NCI-H345 treated with DMSO at 0.1 percent for 48 hours (cell line): ENCODE results near the gene IGLON5.

Source experiments
- DNase-seq: peaks from one replicate; lab custom pipeline; 2025; ENCODE audit not compliant: unreplicated experiment; lab: John Stamatoyannopoulos, UW

The IGLON5 gene

GRCh38 chr19:51317376-51317775, 5.9 kb downstream of the IGLON5 start:
- DNase-seq: no peak

- DNase-seq: no peak
These were observed 6.5 kb downstream of the IGLON5 start for GRCh38 chr19:51317968-51318367.

- no peak for DNase-seq
These were observed 7.5 kb downstream of the IGLON5 start for GRCh38 chr19:51318687-51319648.

- no peak for DNase-seq
These were observed 8.3 kb downstream of the IGLON5 start for GRCh38 chr19:51319649-51320279.

- DNase-seq: no peak
These were observed 8.8 kb downstream of the IGLON5 start for GRCh38 chr19:51320280-51320657.

- DNase-seq: no peak
These were observed 10.4 kb downstream of the IGLON5 start for GRCh38 chr19:51321799-51322198.

GRCh38 chr19:51323481-51324166, 12.2 kb downstream of the IGLON5 start:
- DNase-seq: no peak

- no peak for DNase-seq
These were observed 12.7 kb downstream of the IGLON5 start for GRCh38 chr19:51324167-51324481.

GRCh38 chr19:51325161-51325976, 13.9 kb downstream of the IGLON5 start:
- no peak for DNase-seq

GRCh38 chr19:51326216-51327065, 15.0 kb downstream of the IGLON5 start:
- no peak for DNase-seq

GRCh38 chr19:51327066-51328001, 15.9 kb downstream of the IGLON5 start:
- no peak for DNase-seq

GRCh38 chr19:51329411-51329810, 18.0 kb downstream of the IGLON5 start:
- no peak for DNase-seq

- no peak for DNase-seq
These were observed 18.9 kb downstream of the IGLON5 start for GRCh38 chr19:51330366-51330765.

GRCh38 chr19:51331193-51331592, 19.7 kb downstream of the IGLON5 start:
- no peak for DNase-seq

GRCh38 chr19:51331716-51332115, 20.3 kb downstream of the IGLON5 start:
- no peak for DNase-seq

- no peak for DNase-seq
These were observed 22.5 kb downstream of the IGLON5 start for GRCh38 chr19:51333836-51334460.

- no peak for DNase-seq
These were observed 25.9 kb downstream of the IGLON5 start for GRCh38 chr19:51337141-51337860.
